ENCODE data around the gene TMEM54. TPM values are rescaled to one million over a fixed set of nuclear protein-coding genes. Genes with fewer than 3 reads are reported as not detected.

TMEM54 gene
- total and polyA plus RNA-seq, 7 experiments from 2014 or later, result not detected

DNA sequence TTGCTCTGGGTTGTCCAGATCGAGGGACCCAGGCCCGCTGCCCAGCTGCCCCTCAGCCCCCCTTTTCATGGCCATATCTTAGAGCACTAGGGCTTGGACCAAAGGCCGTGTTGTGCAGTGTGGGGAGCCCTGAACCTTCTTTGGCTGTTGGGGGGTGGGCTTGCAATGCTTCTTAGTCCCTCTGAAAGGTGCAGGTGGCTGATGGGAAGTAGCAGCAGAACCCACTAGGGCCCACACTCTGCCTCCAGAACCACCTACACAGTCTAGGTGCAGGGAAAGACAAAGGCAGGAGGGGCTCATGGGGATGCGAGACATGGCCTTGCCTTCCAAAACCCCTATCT is 17.2 kb downstream of the TMEM54 start:
- H3K27ac ChIP-seq (ENCODE audit: low read depth, low read length), result no peak overlapping the region
- H3K36me3 ChIP-seq (ENCODE audit: control insufficient read depth in 2 of 3, insufficient read depth in 3 of 3, low read length in 3 of 3), result no peaks in the 10 kb centered on the region
- H3K4me3 Mint-ChIP-seq, result no peak overlapping the region
- H3K27me3 Mint-ChIP-seq, result peaks cover 42 to 68% (median 46%) of the 10 kb centered on the region in 5 donors
- intact Hi-C loops (cut with micrococcal nuclease), result no loop called here
- H3K27me3 ChIP-seq (ENCODE audit: control insufficient read depth in 2 of 2, insufficient read depth in 2 of 2, low read length in 2 of 2), result peaks cover 7 to 11% of the 10 kb centered on the region in 2 donors
- peaks cover 0 to 14% (median 5%) of the 10 kb centered on the region in 7 donors for H3K4me1 Mint-ChIP-seq
- DNase-seq, result no peak
- H3K27ac Mint-ChIP-seq, result no peak overlapping the region
- H3K9me3 Mint-ChIP-seq, result peaks cover 0 to 4% (median 0%) of the 10 kb centered on the region in 11 donors
- POLR2A ChIA-PET, result no interaction called here
- ATAC-seq, result no peak
- CTCF ChIA-PET, result no interaction called here
- H3K9me3 ChIP-seq (ENCODE audit: control insufficient read depth in 2 of 3, low read length in 3 of 3), result no peaks in the 10 kb centered on the region
- H3K4me3 ChIP-seq (ENCODE audit: low read length), result no peak overlapping the region
- no peaks in the 10 kb centered on the region for H3K4me1 ChIP-seq (ENCODE audit: control insufficient read depth in 2 of 2, insufficient read depth in 2 of 2, low read length in 2 of 2)
- H3K36me3 Mint-ChIP-seq, result no peaks in the 10 kb centered on the region

- H3K27me3 Mint-ChIP-seq, result peaks cover 39 to 65% (median 42%) of the 10 kb centered on the region in 5 donors
- no peak for ATAC-seq
- intact Hi-C loops (cut with micrococcal nuclease), result no loop called here
Measured at GRCh38 chr1:32883338-32884031, 17.7 kb downstream of the TMEM54 start.

GRCh38 chr1:32881871-32882850 is 19.0 kb downstream of the TMEM54 start:
- H3K36me3 ChIP-seq (ENCODE audit: control insufficient read depth in 2 of 3, insufficient read depth in 3 of 3, low read length in 3 of 3), result no peaks in the 10 kb centered on the region
- Mint-ChIP-seq H3K4me3 (no peak overlapping the region), H3K9me3 (no peaks in the 10 kb centered on the region), H3K36me3 (no peaks in the 10 kb centered on the region), H3K4me1 (peaks cover 0 to 12% (median 5%) of the 10 kb centered on the region in 7 donors), H3K27me3 (peaks cover 26 to 53% (median 35%) of the 10 kb centered on the region in 5 donors), H3K27ac (no peak overlapping the region)
- H3K27me3 ChIP-seq (ENCODE audit: control insufficient read depth in 2 of 2, insufficient read depth in 2 of 2, low read length in 2 of 2), result peaks cover 6 to 7% of the 10 kb centered on the region in 2 donors
- POLR2A ChIA-PET, result no interaction called here
- no peaks in the 10 kb centered on the region for H3K4me1 ChIP-seq (ENCODE audit: control insufficient read depth in 2 of 2, insufficient read depth in 2 of 2, low read length in 2 of 2)
- intact Hi-C loops (cut with micrococcal nuclease), result no loop called here
- H3K9me3 ChIP-seq (ENCODE audit: control insufficient read depth in 2 of 3, low read length in 3 of 3), result no peaks in the 10 kb centered on the region
- DNase-seq, result no peak
- H3K27ac ChIP-seq (ENCODE audit: low read depth, low read length), result no peak overlapping the region
- H3K4me3 ChIP-seq (ENCODE audit: low read length), result no peak overlapping the region
- no peak for ATAC-seq
- CTCF ChIA-PET, result interaction anchor here (0.6 kb wide), 1 partner anchor 8 kb away, joined by 4 read pairs; no protein-coding TSS in a partner anchor

More at GRCh38 chr1:32883338-32884031, 17.7 kb downstream of the TMEM54 start:
- ChIA-PET CTCF (no interaction called here), POLR2A (no interaction called here)
- Mint-ChIP-seq H3K9me3 (peaks cover 0 to 4% (median 0%) of the 10 kb centered on the region in 11 donors), H3K4me3 (no peak overlapping the region), H3K27ac (no peak overlapping the region), H3K36me3 (no peaks in the 10 kb centered on the region), H3K4me1 (peaks cover 0 to 14% (median 5%) of the 10 kb centered on the region in 7 donors)
- peaks cover 7 to 11% of the 10 kb centered on the region in 2 donors for H3K27me3 ChIP-seq (ENCODE audit: control insufficient read depth in 2 of 2, insufficient read depth in 2 of 2, low read length in 2 of 2)
- H3K9me3 ChIP-seq (ENCODE audit: control insufficient read depth in 2 of 3, low read length in 3 of 3), result no peaks in the 10 kb centered on the region
- H3K36me3 ChIP-seq (ENCODE audit: control insufficient read depth in 2 of 3, insufficient read depth in 3 of 3, low read length in 3 of 3), result no peaks in the 10 kb centered on the region
- no peak overlapping the region for H3K27ac ChIP-seq (ENCODE audit: low read depth, low read length)
- no peaks in the 10 kb centered on the region for H3K4me1 ChIP-seq (ENCODE audit: control insufficient read depth in 2 of 2, insufficient read depth in 2 of 2, low read length in 2 of 2)
- no peak overlapping the region for H3K4me3 ChIP-seq (ENCODE audit: low read length)
- DNase-seq, result no peak

DNA sequence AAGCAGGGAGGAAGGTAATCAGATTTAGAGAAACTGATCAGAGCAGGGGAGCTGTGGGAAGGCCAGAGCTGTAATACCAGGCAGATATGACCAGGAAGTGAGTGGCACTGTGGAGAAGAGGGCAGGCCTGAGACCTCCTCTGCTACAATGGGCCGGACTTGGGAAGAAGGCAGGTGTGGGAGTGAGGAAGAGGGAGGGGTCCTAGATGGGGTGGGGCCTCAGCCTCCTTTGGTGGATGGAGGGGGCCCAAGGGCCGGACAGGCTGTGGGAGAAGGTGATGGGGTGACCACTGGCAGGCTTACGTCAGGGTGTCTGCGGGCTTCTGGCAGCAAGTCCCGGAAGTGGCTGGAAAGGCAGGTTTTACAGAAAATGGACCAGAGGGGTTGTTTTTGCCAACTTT is 19.9 kb downstream of the TMEM54 start:
- POLR2A ChIA-PET, result no interaction called here
- no peaks in the 10 kb centered on the region for H3K9me3 Mint-ChIP-seq
- Histone ChIP-seq H3K4me1 (ENCODE audit: control insufficient read depth in 2 of 2, insufficient read depth in 2 of 2, low read length in 2 of 2) (no peaks in the 10 kb centered on the region), H3K4me3 (ENCODE audit: low read length) (no peak overlapping the region), H3K27me3 (ENCODE audit: control insufficient read depth in 2 of 2, insufficient read depth in 2 of 2, low read length in 2 of 2) (peaks cover 2 to 3% of the 10 kb centered on the region in 2 donors), H3K27ac (ENCODE audit: low read depth, low read length) (no peak overlapping the region), H3K9me3 (ENCODE audit: control insufficient read depth in 2 of 3, low read length in 3 of 3) (no peaks in the 10 kb centered on the region), H3K36me3 (ENCODE audit: control insufficient read depth in 2 of 3, insufficient read depth in 3 of 3, low read length in 3 of 3) (no peaks in the 10 kb centered on the region)
- H3K4me3 Mint-ChIP-seq, result no peak overlapping the region
- H3K27me3 Mint-ChIP-seq, result peaks cover 22 to 46% (median 32%) of the 10 kb centered on the region in 5 donors
- H3K36me3 Mint-ChIP-seq, result no peaks in the 10 kb centered on the region
- ATAC-seq (no peak), DNase-seq (no peak)
- peaks cover 0 to 9% (median 5%) of the 10 kb centered on the region in 7 donors for H3K4me1 Mint-ChIP-seq
- no peak overlapping the region for H3K27ac Mint-ChIP-seq
- intact Hi-C loops (cut with micrococcal nuclease), result no loop called here
- CTCF ChIA-PET, result interaction anchor here (0.5 kb wide), 1 partner anchor 54 kb away, joined by 3 read pairs; no protein-coding TSS in a partner anchor

- ATAC-seq (no peak), DNase-seq (no peak)
- Histone ChIP-seq H3K4me1 (ENCODE audit: control insufficient read depth in 2 of 2, insufficient read depth in 2 of 2, low read length in 2 of 2) (no peaks in the 10 kb centered on the region), H3K9me3 (ENCODE audit: control insufficient read depth in 2 of 3, low read length in 3 of 3) (no peaks in the 10 kb centered on the region), H3K36me3 (ENCODE audit: control insufficient read depth in 2 of 3, insufficient read depth in 3 of 3, low read length in 3 of 3) (no peaks in the 10 kb centered on the region), H3K4me3 (ENCODE audit: low read length) (no peak overlapping the region), H3K27ac (ENCODE audit: low read depth, low read length) (no peak overlapping the region), H3K27me3 (ENCODE audit: control insufficient read depth in 2 of 2, insufficient read depth in 2 of 2, low read length in 2 of 2) (peaks cover 2 to 3% of the 10 kb centered on the region in 2 donors)
- Mint-ChIP-seq H3K4me3 (no peak overlapping the region), H3K36me3 (no peaks in the 10 kb centered on the region), H3K27me3 (peaks cover 27 to 43% (median 34%) of the 10 kb centered on the region in 5 donors), H3K4me1 (peaks cover 0 to 8% (median 0%) of the 10 kb centered on the region in 7 donors), H3K27ac (no peak overlapping the region), H3K9me3 (peaks cover 0 to 1% (median 0%) of the 10 kb centered on the region in 11 donors)
- POLR2A ChIA-PET, result no interaction called here
- intact Hi-C loops (cut with micrococcal nuclease), result no loop called here
- CTCF ChIA-PET, result no interaction called here
Measured at GRCh38 chr1:32878637-32879041, 22.6 kb downstream of the TMEM54 start.

DNA sequence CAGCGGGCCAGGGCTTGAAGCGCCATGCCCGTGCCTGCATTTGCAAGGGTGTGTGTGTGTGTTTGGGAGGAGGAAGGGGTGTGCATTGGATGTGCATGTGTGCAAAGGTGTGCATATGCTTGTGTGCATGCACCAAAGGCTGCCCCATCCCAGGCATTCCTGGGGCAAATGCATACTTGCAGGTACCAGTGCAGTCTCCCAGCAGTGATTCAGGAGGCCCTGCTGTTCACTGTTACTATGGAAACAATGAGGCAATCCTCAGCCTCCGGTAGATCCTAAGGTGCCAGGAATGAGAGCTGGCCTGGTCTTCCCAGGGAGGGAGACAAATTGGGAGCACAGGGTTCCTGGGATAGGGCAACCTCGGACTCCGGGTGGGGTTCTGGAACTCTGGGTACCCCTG is 23.0 kb downstream of the TMEM54 start:
- H3K27me3 Mint-ChIP-seq, result peaks cover 25 to 40% (median 30%) of the 10 kb centered on the region in 5 donors
- H3K27ac ChIP-seq (ENCODE audit: low read depth, low read length), result no peak overlapping the region
- POLR2A ChIA-PET, result no interaction called here
- no peak overlapping the region for H3K4me3 ChIP-seq (ENCODE audit: low read length)
- H3K27me3 ChIP-seq (ENCODE audit: control insufficient read depth in 2 of 2, insufficient read depth in 2 of 2, low read length in 2 of 2), result peaks cover 2 to 3% of the 10 kb centered on the region in 2 donors
- no peaks in the 10 kb centered on the region for H3K36me3 Mint-ChIP-seq
- intact Hi-C loops (cut with micrococcal nuclease), result no loop called here
- no peaks in the 10 kb centered on the region for H3K9me3 ChIP-seq (ENCODE audit: control insufficient read depth in 2 of 3, low read length in 3 of 3)
- no peak for DNase-seq
- no peak for ATAC-seq
- H3K4me1 Mint-ChIP-seq, result peaks cover 0 to 8% (median 0%) of the 10 kb centered on the region in 7 donors
- H3K9me3 Mint-ChIP-seq, result peaks cover 0 to 1% (median 0%) of the 10 kb centered on the region in 11 donors
- no peak overlapping the region for H3K4me3 Mint-ChIP-seq
- no peaks in the 10 kb centered on the region for H3K36me3 ChIP-seq (ENCODE audit: control insufficient read depth in 2 of 3, insufficient read depth in 3 of 3, low read length in 3 of 3)
- CTCF ChIA-PET, result no interaction called here
- H3K4me1 ChIP-seq (ENCODE audit: control insufficient read depth in 2 of 2, insufficient read depth in 2 of 2, low read length in 2 of 2), result no peaks in the 10 kb centered on the region
- no peak overlapping the region for H3K27ac Mint-ChIP-seq
